ENCODE results near the gene TTLL3. TPM values are rescaled to one million over a fixed set of nuclear protein-coding genes. Genes with fewer than 3 reads are reported as not detected.

Gene TTLL3
- total and polyA plus RNA-seq, 2 of the 13 experiments (the other 11 are each of a cell fraction or from before 2014, with no cell fraction given) = 9.5 to 51.2 TPM

DNA sequence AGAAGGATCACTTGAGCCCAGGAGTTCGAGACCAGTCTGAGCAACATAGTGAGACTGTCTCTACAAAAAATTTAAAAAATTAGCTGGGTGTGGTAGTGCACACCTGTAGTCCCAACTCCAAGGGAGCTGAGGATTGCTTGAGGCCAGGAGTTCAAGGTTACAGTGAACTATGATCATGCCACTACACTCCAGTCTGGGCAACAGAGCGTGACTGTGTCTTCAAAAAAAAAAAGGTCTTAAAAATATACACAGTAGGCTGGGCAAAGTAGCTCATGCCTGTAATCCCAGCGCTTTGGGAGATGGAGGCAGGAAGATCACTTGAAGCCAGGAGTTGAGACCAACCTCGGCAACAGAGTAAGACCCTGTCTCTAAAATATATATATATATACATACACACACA lies 29.2 kb upstream of the TTLL3 start:
- DNase-seq (ENCODE audit: low spot score) = no peak
- intact Hi-C loops (cut with micrococcal nuclease; ENCODE audit: unreplicated experiment) (no loop called here), in situ Hi-C loops (cut with HindIII; ENCODE audit: extremely low pct_ligation_motif_present, low pct_unique_long_range_greater_than_20kb) (no loop called here)
- ChIA-PET POLR2A (interaction anchor here (2.5 kb wide), 1 partner anchor 12 kb away, joined by 15 read pairs; the partner anchor contains the start of genes ARPC4 and TADA3), CTCF (ENCODE audit: low intra/inter-chr PET ratio, low total read pairs) (no interaction called here)
- Histone ChIP-seq H3K4me2 (ENCODE audit: low read depth, low read length) (no peak overlapping the region), H3K9ac (ENCODE audit: insufficient read depth, low read depth, low read length) (no peak overlapping the region), H4K20me1 (ENCODE audit: insufficient read depth, low read length) (no peaks in the 10 kb centered on the region), H2AFZ (ENCODE audit: low read length) (no peak overlapping the region), H3K36me3 (replicated peaks in 1 of 2; ENCODE audit: control insufficient read depth in 1 of 2, insufficient read depth in 2 of 2, low read length in 2 of 2) (peaks cover 16 to 36% of the 10 kb centered on the region in 2 experiments), H3K4me1 (ENCODE audit: insufficient read depth, low read length) (peaks cover 16% of the 10 kb centered on the region), H3K4me3 (replicated peaks in 1 of 3; ENCODE audit: insufficient read depth in 1 of 3, low read depth in 2 of 3, low read length in 3 of 3) (no peak overlapping the region), H3K79me2 (ENCODE audit: insufficient read depth, low read length) (no peaks in the 10 kb centered on the region), H3K27ac (ENCODE audit: extremely low read length, insufficient read depth, low read length) (no peak overlapping the region), H3K9me3 (ENCODE audit: low read length) (no peaks in the 10 kb centered on the region), H3K27me3 (ENCODE audit: control insufficient read depth in 1 of 2, insufficient read depth in 2 of 2, low read length in 2 of 2) (no peaks in the 10 kb centered on the region)
- ATAC-seq = no peak
- WGBS (ENCODE audit: low lambda C conversion rate) = 100% methylated on average over 4 of the region's 4 CpGs
- no peak for FAIRE-seq
- BruUV-seq (replicated peaks) = no TSS peak
- TF ChIP-seq TEAD3 (CRISPR knock-in tag; optimal IDR thresholded peaks at IDR 0.05; ENCODE audit: borderline replicate concordance) (no peak), NR2F1 (CRISPR knock-in tag; IDR thresholded peaks at IDR 0.05) (no peak), ATAD3A (CRISPR knock-in tag; IDR thresholded peaks at IDR 0.05) (no peak), MEIS2 (CRISPR knock-in tag; IDR thresholded peaks at IDR 0.05) (no peak), SALL1 (CRISPR knock-in tag; IDR thresholded peaks at IDR 0.05) (no peak), THAP11 (CRISPR knock-in tag; IDR thresholded peaks at IDR 0.05) (no peak), PRPF4 (IDR thresholded peaks at IDR 0.05; ENCODE audit: low read depth, low read length, poor library complexity, severe bottlenecking) (no peak), CREM (IDR thresholded peaks at IDR 0.05) (no peak), CREM (CRISPR knock-in tag; IDR thresholded peaks at IDR 0.05) (no peak), ZNF101 (CRISPR knock-in tag; IDR thresholded peaks at IDR 0.05; ENCODE audit: borderline replicate concordance, low read depth) (no peak), HOXD1 (CRISPR knock-in tag; IDR thresholded peaks at IDR 0.05) (no peak), ZBTB42 (CRISPR knock-in tag; IDR thresholded peaks at IDR 0.05) (no peak)
- TF ChIP-seq, protein P1, sequence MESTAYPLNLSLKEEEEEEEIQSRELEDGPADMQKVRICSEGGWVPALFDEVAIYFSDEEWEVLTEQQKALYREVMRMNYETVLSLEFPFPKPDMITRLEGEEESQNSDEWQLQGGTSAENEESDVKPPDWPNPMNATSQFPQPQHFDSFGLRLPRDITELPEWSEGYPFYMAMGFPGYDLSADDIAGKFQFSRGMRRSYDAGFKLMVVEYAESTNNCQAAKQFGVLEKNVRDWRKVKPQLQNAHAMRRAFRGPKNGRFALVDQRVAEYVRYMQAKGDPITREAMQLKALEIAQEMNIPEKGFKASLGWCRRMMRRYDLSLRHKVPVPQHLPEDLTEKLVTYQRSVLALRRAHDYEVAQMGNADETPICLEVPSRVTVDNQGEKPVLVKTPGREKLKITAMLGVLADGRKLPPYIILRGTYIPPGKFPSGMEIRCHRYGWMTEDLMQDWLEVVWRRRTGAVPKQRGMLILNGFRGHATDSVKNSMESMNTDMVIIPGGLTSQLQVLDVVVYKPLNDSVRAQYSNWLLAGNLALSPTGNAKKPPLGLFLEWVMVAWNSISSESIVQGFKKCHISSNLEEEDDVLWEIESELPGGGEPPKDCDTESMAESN (CRISPR knock-in tag; conservative IDR thresholded peaks at IDR 0.05) = no peak

All from HepG2 (cell line).